HepG2 (cell line): Measurements from ENCODE around the gene POU6F1. TPM values are rescaled to one million over a fixed set of nuclear protein-coding genes. Genes with fewer than 3 reads are reported as not detected.

Source experiments
- AGO2 ChIP-seq: fragments of 200-400 bp; formaldehyde crosslinking; optimal IDR thresholded peaks from 2 replicates; pipeline ENCODE3; 2017; ENCODE audit warnings: mild to moderate bottlenecking, low read depth, low read length, moderate library complexity
- FOSL2 ChIP-seq: sonication (generic); formaldehyde crosslinking; IDR thresholded peaks from 2 replicates; pipeline ENCODE4 v1.4.0; 2020; ENCODE audit warnings: missing genetic modification reagents
- MAF1 ChIP-seq: sonication (generic); formaldehyde crosslinking; IDR thresholded peaks from 2 replicates; pipeline ENCODE4 v1.5.0; 2020; ENCODE audit warnings: missing genetic modification reagents, borderline replicate concordance
- MAFG ChIP-seq: sonication (generic); formaldehyde crosslinking; IDR thresholded peaks from 2 replicates; pipeline ENCODE4 v1.5.1; 2020; ENCODE audit warnings: mild to moderate bottlenecking, missing genetic modification reagents
- NCOA2 ChIP-seq: sonication (generic); formaldehyde crosslinking; IDR thresholded peaks from 2 replicates; pipeline ENCODE4 v1.8.0; 2022; ENCODE audit warnings: inconsistent platforms
- NKX3-1 ChIP-seq: sonication (generic); formaldehyde crosslinking; IDR thresholded peaks from 2 replicates; pipeline ENCODE4 v1.5.0; 2020; ENCODE audit warnings: missing genetic modification reagents
- PRMT3 ChIP-seq: sonication (generic); formaldehyde crosslinking; IDR thresholded peaks from 2 replicates; pipeline ENCODE4 v1.8.1; 2022; ENCODE audit warnings: low read depth, mild to moderate bottlenecking, moderate library complexity, missing genetic modification reagents, borderline replicate concordance
- SMC3 ChIP-seq: IDR thresholded peaks from 2 replicates; pipeline ENCODE4 v1.6.1; 2011; ENCODE audit warnings: low read length, improper control_type of control experiment
- SPEN ChIP-seq: sonication (generic); formaldehyde crosslinking; IDR thresholded peaks from 2 replicates; pipeline ENCODE4 v1.5.1; 2020; ENCODE audit warnings: low read depth, mild to moderate bottlenecking, missing genetic modification reagents
- SRF ChIP-seq: IDR thresholded peaks from 2 replicates; pipeline ENCODE4 v1.6.1; 2011; ENCODE audit warnings: mild to moderate bottlenecking, low read depth, low read length, moderate library complexity
- ZBTB1 ChIP-seq: sonication (generic); formaldehyde crosslinking; IDR thresholded peaks from 2 replicates; pipeline ENCODE4 v1.4.0; 2020; ENCODE audit warnings: missing genetic modification reagents, borderline replicate concordance
- ZNF17 ChIP-seq: sonication (generic); formaldehyde crosslinking; IDR thresholded peaks from 2 replicates; pipeline ENCODE4 v1.5.0; 2020; ENCODE audit warnings: mild to moderate bottlenecking, missing genetic modification reagents
- ZNF543 ChIP-seq: sonication (generic); formaldehyde crosslinking; IDR thresholded peaks from 2 replicates; pipeline ENCODE4 v1.4.0; 2020; ENCODE audit warnings: mild to moderate bottlenecking, missing genetic modification reagents
- ZNF550 ChIP-seq: sonication (generic); formaldehyde crosslinking; IDR thresholded peaks from 2 replicates; pipeline ENCODE4 v1.4.0; 2020; ENCODE audit warnings: mild to moderate bottlenecking, missing genetic modification reagents, borderline replicate concordance
- ZSCAN21 ChIP-seq: sonication (generic); formaldehyde crosslinking; IDR thresholded peaks from 2 replicates; pipeline ENCODE4 v1.8.0; 2022; ENCODE audit warnings: mild to moderate bottlenecking, missing genetic modification reagents, moderate library complexity, borderline replicate concordance
- polyA plus RNA-seq, 8 experiments: library from polyadenylated mRNA; depleted of rRNA in 3 of 8; stranded (reverse) in 7 of 8; unstranded in 1 of 8; fragments of >200 nt; fragmentation: Illumina TruSeq in 4 of 8; extraction: Trizol in 4 of 8; gene quantifications; 2 replicates each; pipeline versions ENCODE4 v1.2.1 to v1.2.3, GENCODE V29; 2011 to 2016; ENCODE audit warnings: low read depth in 4 of 8, missing spikeins in 1 of 8, mixed read lengths in 1 of 8; ENCODE audit not compliant: insufficient read depth in 1 of 8
- total RNA-seq, 5 experiments: library from RNA; depleted of rRNA; stranded (reverse); fragments of >200 nt; fragmentation: Illumina TruSeq; extraction: Trizol; gene quantifications; 2 replicates each; pipeline ENCODE4 v1.2.3, GENCODE V29; 2016; ENCODE audit warnings: low read depth in 1 of 5
- TF ChIP-seq, protein P1 (sequence below): sonication (generic); formaldehyde crosslinking; IDR thresholded peaks from 2 replicates; pipeline ENCODE4 v1.4.0; 2020; ENCODE audit warnings: missing genetic modification reagents, borderline replicate concordance
- TF ChIP-seq, protein P2 (sequence below): sonication (generic); formaldehyde crosslinking; IDR thresholded peaks from 2 replicates; pipeline ENCODE4 v1.4.0; 2020; ENCODE audit warnings: missing genetic modification reagents
- TF ChIP-seq, protein P3 (sequence below): sonication (generic); formaldehyde crosslinking; IDR thresholded peaks from 2 replicates; pipeline ENCODE4 v1.4.0; 2020; ENCODE audit warnings: mild to moderate bottlenecking, low read depth, missing genetic modification reagents

The POU6F1 gene
- total and polyA plus RNA-seq, 2 of the 13 experiments (the other 11 are each of a cell fraction or from before 2014, with no cell fraction given) = 0.48 to 0.51 TPM

DNA sequence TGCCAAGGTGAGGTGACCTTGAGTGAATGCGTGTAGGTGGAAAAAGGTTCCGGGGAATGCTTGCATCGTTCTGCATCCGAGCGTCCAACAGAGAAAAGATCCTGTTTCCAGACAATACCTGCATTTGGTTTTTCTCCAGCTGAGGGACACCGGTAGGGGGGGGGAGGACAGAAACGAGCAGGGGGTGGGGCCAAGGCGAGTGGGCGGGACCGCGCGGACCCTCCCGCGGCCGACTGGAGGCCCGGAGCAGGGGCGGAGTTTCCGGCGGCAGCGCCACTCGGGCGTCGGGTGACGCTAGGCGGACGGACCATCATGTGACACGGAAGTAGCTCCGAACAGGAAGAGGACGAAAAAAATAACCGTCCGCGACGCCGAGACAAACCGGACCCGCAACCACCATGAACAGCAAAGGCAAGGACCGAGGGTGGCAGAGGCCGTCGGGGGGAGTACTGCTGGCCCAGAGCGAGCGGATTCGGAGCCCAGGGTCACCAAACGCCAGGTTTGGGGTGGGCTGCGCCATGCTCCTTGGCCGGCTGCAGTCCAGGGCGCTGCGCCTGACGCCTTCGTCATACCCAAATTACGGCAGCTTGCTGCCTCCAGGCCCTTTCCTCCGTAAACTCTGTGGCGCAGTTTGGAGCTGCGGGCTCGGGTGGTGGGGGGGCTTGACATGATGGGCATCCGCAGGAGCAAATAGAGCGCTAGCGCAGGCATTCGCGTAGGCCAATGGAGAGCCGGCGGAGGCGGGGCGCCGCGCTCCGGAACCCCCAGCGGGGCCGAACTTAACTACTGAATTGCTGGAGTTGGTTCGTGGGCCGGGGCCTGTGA, 20.9 kb upstream of the POU6F1 start, which contains the start of gene DAZAP2 (continued):
- peak; percentile 27; the same call in 1 of the 2 replicates for TF ChIP-seq FOSL2 (CRISPR knock-in tag)
- no peak; the same call in 1 of the 2 replicates for TF ChIP-seq PRMT3 (CRISPR knock-in tag)
- 0 out of 2 replicates have a peak, but pooled peaks have one; percentile 30 for TF ChIP-seq ZSCAN21 (CRISPR knock-in tag)
- TF ChIP-seq MAF1 (CRISPR knock-in tag) = no peak
- no peak for TF ChIP-seq ZNF550 (CRISPR knock-in tag)
- TF ChIP-seq ZNF17 (CRISPR knock-in tag) = no peak
- TF ChIP-seq, protein P1, sequence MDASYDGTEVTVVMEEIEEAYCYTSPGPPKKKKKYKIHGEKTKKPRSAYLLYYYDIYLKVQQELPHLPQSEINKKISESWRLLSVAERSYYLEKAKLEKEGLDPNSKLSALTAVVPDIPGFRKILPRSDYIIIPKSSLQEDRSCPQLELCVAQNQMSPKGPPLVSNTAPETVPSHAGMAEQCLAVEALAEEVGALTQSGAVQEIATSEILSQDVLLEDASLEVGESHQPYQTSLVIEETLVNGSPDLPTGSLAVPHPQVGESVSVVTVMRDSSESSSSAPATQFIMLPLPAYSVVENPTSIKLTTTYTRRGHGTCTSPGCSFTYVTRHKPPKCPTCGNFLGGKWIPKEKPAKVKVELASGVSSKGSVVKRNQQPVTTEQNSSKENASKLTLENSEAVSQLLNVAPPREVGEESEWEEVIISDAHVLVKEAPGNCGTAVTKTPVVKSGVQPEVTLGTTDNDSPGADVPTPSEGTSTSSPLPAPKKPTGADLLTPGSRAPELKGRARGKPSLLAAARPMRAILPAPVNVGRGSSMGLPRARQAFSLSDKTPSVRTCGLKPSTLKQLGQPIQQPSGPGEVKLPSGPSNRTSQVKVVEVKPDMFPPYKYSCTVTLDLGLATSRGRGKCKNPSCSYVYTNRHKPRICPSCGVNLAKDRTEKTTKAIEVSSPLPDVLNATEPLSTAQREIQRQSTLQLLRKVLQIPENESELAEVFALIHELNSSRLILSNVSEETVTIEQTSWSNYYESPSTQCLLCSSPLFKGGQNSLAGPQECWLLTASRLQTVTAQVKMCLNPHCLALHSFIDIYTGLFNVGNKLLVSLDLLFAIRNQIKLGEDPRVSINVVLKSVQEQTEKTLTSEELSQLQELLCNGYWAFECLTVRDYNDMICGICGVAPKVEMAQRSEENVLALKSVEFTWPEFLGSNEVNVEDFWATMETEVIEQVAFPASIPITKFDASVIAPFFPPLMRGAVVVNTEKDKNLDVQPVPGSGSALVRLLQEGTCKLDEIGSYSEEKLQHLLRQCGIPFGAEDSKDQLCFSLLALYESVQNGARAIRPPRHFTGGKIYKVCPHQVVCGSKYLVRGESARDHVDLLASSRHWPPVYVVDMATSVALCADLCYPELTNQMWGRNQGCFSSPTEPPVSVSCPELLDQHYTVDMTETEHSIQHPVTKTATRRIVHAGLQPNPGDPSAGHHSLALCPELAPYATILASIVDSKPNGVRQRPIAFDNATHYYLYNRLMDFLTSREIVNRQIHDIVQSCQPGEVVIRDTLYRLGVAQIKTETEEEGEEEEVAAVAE (CRISPR knock-in tag) = peak; percentile 54; the same call in 1 of the 2 replicates
- TF ChIP-seq, protein P2, sequence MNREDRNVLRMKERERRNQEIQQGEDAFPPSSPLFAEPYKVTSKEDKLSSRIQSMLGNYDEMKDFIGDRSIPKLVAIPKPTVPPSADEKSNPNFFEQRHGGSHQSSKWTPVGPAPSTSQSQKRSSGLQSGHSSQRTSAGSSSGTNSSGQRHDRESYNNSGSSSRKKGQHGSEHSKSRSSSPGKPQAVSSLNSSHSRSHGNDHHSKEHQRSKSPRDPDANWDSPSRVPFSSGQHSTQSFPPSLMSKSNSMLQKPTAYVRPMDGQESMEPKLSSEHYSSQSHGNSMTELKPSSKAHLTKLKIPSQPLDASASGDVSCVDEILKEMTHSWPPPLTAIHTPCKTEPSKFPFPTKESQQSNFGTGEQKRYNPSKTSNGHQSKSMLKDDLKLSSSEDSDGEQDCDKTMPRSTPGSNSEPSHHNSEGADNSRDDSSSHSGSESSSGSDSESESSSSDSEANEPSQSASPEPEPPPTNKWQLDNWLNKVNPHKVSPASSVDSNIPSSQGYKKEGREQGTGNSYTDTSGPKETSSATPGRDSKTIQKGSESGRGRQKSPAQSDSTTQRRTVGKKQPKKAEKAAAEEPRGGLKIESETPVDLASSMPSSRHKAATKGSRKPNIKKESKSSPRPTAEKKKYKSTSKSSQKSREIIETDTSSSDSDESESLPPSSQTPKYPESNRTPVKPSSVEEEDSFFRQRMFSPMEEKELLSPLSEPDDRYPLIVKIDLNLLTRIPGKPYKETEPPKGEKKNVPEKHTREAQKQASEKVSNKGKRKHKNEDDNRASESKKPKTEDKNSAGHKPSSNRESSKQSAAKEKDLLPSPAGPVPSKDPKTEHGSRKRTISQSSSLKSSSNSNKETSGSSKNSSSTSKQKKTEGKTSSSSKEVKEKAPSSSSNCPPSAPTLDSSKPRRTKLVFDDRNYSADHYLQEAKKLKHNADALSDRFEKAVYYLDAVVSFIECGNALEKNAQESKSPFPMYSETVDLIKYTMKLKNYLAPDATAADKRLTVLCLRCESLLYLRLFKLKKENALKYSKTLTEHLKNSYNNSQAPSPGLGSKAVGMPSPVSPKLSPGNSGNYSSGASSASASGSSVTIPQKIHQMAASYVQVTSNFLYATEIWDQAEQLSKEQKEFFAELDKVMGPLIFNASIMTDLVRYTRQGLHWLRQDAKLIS = no peak
- TF ChIP-seq SPEN (CRISPR knock-in tag) = peak; percentile 26; the same call in 1 of the 2 replicates
- TF ChIP-seq SRF = no peak
- TF ChIP-seq, protein P3, sequence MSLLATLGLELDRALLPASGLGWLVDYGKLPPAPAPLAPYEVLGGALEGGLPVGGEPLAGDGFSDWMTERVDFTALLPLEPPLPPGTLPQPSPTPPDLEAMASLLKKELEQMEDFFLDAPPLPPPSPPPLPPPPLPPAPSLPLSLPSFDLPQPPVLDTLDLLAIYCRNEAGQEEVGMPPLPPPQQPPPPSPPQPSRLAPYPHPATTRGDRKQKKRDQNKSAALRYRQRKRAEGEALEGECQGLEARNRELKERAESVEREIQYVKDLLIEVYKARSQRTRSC (CRISPR knock-in tag) = no peak
- TF ChIP-seq AGO2 = peak; percentile 94
- TF ChIP-seq ZNF543 (CRISPR knock-in tag) = peak; percentile 32; the same call in 1 of the 2 replicates
- peak; percentile 45 for TF ChIP-seq NCOA2 (CRISPR knock-in tag)
- TF ChIP-seq ZBTB1 (CRISPR knock-in tag) = no peak
- TF ChIP-seq MAFG (CRISPR knock-in tag) = no peak
- peak; percentile 91 for TF ChIP-seq NKX3-1
- TF ChIP-seq SMC3 = no peak
